H1 (cell line): ENCODE data around the gene MDC1.

ENCODE experiments used
- CTCF ChIP-seq, 3 experiments: IDR thresholded peaks; 1 replicate in 2 of 3; 2 replicates in 1 of 3; pipeline versions ENCODE4 v1.5.1 to v1.6.1; 2011; ENCODE audit warnings: low read length in 3 of 3, mild to moderate bottlenecking in 3 of 3, inconsistent platforms in 2 of 3, low read depth in 1 of 3, moderate library complexity in 1 of 3; ENCODE audit not compliant: insufficient read depth in 1 of 3; ENCODE audit errors: control extremely low read depth in 1 of 3
- EP300 ChIP-seq, 2 experiments: IDR thresholded peaks; 1 replicate in 1 of 2; 2 replicates in 1 of 2; pipeline ENCODE4 v1.6.1; 2011 to 2012; ENCODE audit warnings: low read depth in 2 of 2, low read length in 2 of 2, mild to moderate bottlenecking in 2 of 2, borderline replicate concordance in 1 of 2, inconsistent platforms in 1 of 2, moderate library complexity in 1 of 2
- FOSL1 ChIP-seq: IDR thresholded peaks from 2 replicates; pipeline ENCODE4 v1.6.1; 2011; ENCODE audit warnings: mild to moderate bottlenecking, low read depth, low read length, moderate library complexity; ENCODE audit not compliant: insufficient read depth
- KDM1A ChIP-seq: fragments of 200-600, 300-600 bp; sonication (generic); IDR thresholded peaks from 2 replicates; pipeline ENCODE4 v1.7.1; 2016; ENCODE audit warnings: mild to moderate bottlenecking, low read length, borderline replicate concordance
- RAD21 ChIP-seq, 2 experiments: IDR thresholded peaks in 1 of 2; conservative IDR thresholded peaks in 1 of 2; 2 replicates each; pipeline ENCODE4 v1.6.1; 2011; ENCODE audit warnings: low read depth in 2 of 2, low read length in 2 of 2, improper control_type of control experiment in 1 of 2, inconsistent platforms in 1 of 2, mild to moderate bottlenecking in 1 of 2, moderate library complexity in 1 of 2
- RNF2 ChIP-seq: fragments of 200-900, 300-1000 bp; sonication (generic); IDR thresholded peaks from 2 replicates; pipeline ENCODE4 v1.7.1; 2016; ENCODE audit warnings: borderline replicate concordance, low read depth, mild to moderate bottlenecking, antibody characterized with exemption, low read length; ENCODE audit not compliant: poor library complexity, severe bottlenecking; ENCODE audit errors: missing control alignments
- SP2 ChIP-seq: IDR thresholded peaks from 2 replicates; pipeline ENCODE4 v1.6.1; 2012; ENCODE audit warnings: mild to moderate bottlenecking, low read length, inconsistent platforms
- TEAD4 ChIP-seq: IDR thresholded peaks from 2 replicates; pipeline ENCODE4 v1.6.1; 2012; ENCODE audit warnings: low read depth, low read length, inconsistent platforms, mixed read lengths
- YY1 ChIP-seq: IDR thresholded peaks from 2 replicates; pipeline ENCODE4 v1.6.1; 2011; ENCODE audit warnings: low read depth, mild to moderate bottlenecking, low read length

- TF ChIP-seq EP300 (IDR thresholded peaks at IDR 0.05; ENCODE audit: borderline replicate concordance in 1 of 2, low read depth in 2 of 2, low read length in 2 of 2) (no peak), TEAD4 (no peak), CTCF (IDR thresholded peaks at IDR 0.05; ENCODE audit: control extremely low read depth in 1 of 3, insufficient read depth in 1 of 3, low read depth in 1 of 3, low read length in 3 of 3) (no peak), RAD21 (IDR thresholded peaks at IDR 0.05 in 1 of 2, conservative IDR thresholded peaks at IDR 0.05 in 1 of 2; ENCODE audit: low read depth in 2 of 2, low read length in 2 of 2) (no peak), RNF2 (no peak), SP2 (no peak), YY1 (no peak), KDM1A (no peak), FOSL1 (no peak)
These were observed 30.8 kb downstream of the MDC1 start, which contains the start of gene PPP1R18 for GRCh38 chr6:30686009-30686907.
